HCT116 (cell line): Measurements from ENCODE around the gene AP1G1. TPM values are rescaled to one million over a fixed set of nuclear protein-coding genes. Genes with fewer than 3 reads are reported as not detected.

Source experiments
- ATAC-seq: fragments of 200-7000 bp; cut with Tn5 transposase; 2 replicates; pipeline ENCODE4 v1.9.1; 2020; ENCODE audit warnings: mild to moderate bottlenecking, moderate library complexity
- BruUV-seq: library from RNA; stranded (reverse); fragments of 400-500 nt; replicated peaks from 2 replicates; lab custom pipeline; 2021; lab: Mats Ljungman, UMichigan
- CTCF ChIA-PET: fragments of 300-600 bp; sonication (Branson Sonifier 250); formaldehyde crosslinking; loops from one replicate; lab custom pipeline; 2021; ENCODE audit warnings: antibody characterized with exemption; lab: Charles Lee
- POLR2A ChIA-PET: fragments of 300-600, 350-600 bp; sonication (Branson Sonifier 250); formaldehyde crosslinking; loops from one replicate; lab custom pipeline; 2021; ENCODE audit warnings: antibody characterized with exemption; lab: Charles Lee
- RAD21 ChIA-PET, 2 experiments: fragments of 300-600 bp; sonication (Branson Sonifier 250); formaldehyde crosslinking; loops; one replicate each; lab custom pipeline; 2023; ENCODE audit warnings: low total read pairs in 2 of 2; ENCODE audit not compliant: uncharacterized antibody in 2 of 2, unreplicated experiment in 2 of 2, low non-redundant PET in 1 of 2; lab: Charles Lee
- DNase-seq: peaks from one replicate; pipeline ENCODE4 v3.0.0-alpha.2; 2010; ENCODE audit warnings: low read depth, low spot score
- H2AFZ ChIP-seq: fragments of 200-600 bp; shearing (Covaris generic), sonication (generic); 2 replicates; pipeline ENCODE4 v1.6.1; 2017; ENCODE audit warnings: low read depth, mixed run types, mixed read lengths, antibody characterized with exemption, low read length; ENCODE audit not compliant: poor library complexity, severe bottlenecking
- H3K27ac ChIP-seq: 2 replicates; pipeline ENCODE4 v1.5.1; 2012; ENCODE audit warnings: low read depth, low read length
- H3K27me3 ChIP-seq: fragments of 200-600 bp; sonication (generic); 2 replicates; pipeline ENCODE4 v1.6.1; 2016; ENCODE audit warnings: mixed run types, low read length, mixed read lengths; ENCODE audit not compliant: insufficient read depth
- H3K36me3 ChIP-seq, 2 experiments: fragments of 200-500 bp in 1 of 2; fragments of 200-600 bp in 1 of 2; sonication (Bioruptor generic) in 1 of 2; sonication (generic) in 1 of 2; 2 replicates each; pipeline versions ENCODE4 v1.5.1 to v1.6.1; 2014 to 2016; ENCODE audit warnings: low read length in 2 of 2, inconsistent platforms in 1 of 2, mixed read lengths in 1 of 2, mixed run types in 1 of 2; ENCODE audit not compliant: insufficient read depth in 2 of 2, control insufficient read depth in 1 of 2
- H3K4me1 ChIP-seq, 2 experiments: fragments of 200-600 bp in 1 of 2; sonication (generic) in 1 of 2; 2 replicates each; pipeline versions ENCODE4 v1.5.1 to v1.6.1; 2012 to 2017; ENCODE audit warnings: low read length in 2 of 2, inconsistent platforms in 1 of 2, mild to moderate bottlenecking in 1 of 2, mixed read lengths in 1 of 2, mixed run types in 1 of 2, moderate library complexity in 1 of 2; ENCODE audit not compliant: insufficient read depth in 2 of 2, control insufficient read depth in 1 of 2
- H3K4me2 ChIP-seq: fragments of 200-600 bp; sonication (generic); 2 replicates; pipeline ENCODE4 v1.6.1; 2017; ENCODE audit warnings: mixed run types, low read length, mixed read lengths
- H3K4me3 ChIP-seq, 2 experiments: fragments of 200-600 bp in 1 of 2; sonication (generic) in 1 of 2; replicated peaks in 1 of 2; 2 replicates each; pipeline ENCODE4 v1.5.1; 2011 to 2016; ENCODE audit warnings: low read length in 2 of 2, control low read depth in 1 of 2, low read depth in 1 of 2, mild to moderate bottlenecking in 1 of 2, mixed read lengths in 1 of 2, mixed run types in 1 of 2
- H3K79me2 ChIP-seq: fragments of 200-600 bp; sonication (generic); 2 replicates; pipeline ENCODE4 v1.6.1; 2017; ENCODE audit warnings: mild to moderate bottlenecking, mixed run types, low read length, moderate library complexity, mixed read lengths; ENCODE audit not compliant: insufficient read depth
- H3K9ac ChIP-seq: fragments of 200-600 bp; sonication (generic); 2 replicates; pipeline ENCODE4 v1.6.1; 2016; ENCODE audit warnings: low read length, mixed read lengths
- H3K9me2 ChIP-seq: fragments of 200-600 bp; sonication (generic), shearing (Covaris generic); 2 replicates; pipeline ENCODE4 v1.6.1; 2017; ENCODE audit warnings: mixed run types, mild to moderate bottlenecking, moderate library complexity; ENCODE audit not compliant: insufficient read depth
- H3K9me3 ChIP-seq, 2 experiments: fragments of 200-500 bp in 1 of 2; fragments of 200-600 bp in 1 of 2; sonication (Bioruptor generic) in 1 of 2; sonication (generic) in 1 of 2; 2 replicates each; pipeline ENCODE4 v1.6.1; 2014 to 2017; ENCODE audit warnings: low read length in 2 of 2, mixed read lengths in 2 of 2, inconsistent platforms in 1 of 2, low read depth in 1 of 2, mild to moderate bottlenecking in 1 of 2, mixed run types in 1 of 2, moderate library complexity in 1 of 2; ENCODE audit not compliant: control insufficient read depth in 1 of 2, insufficient read depth in 1 of 2
- H4K20me1 ChIP-seq: fragments of 200-600 bp; sonication (generic), shearing (Covaris generic); 2 replicates; pipeline ENCODE4 v1.6.1; 2017; ENCODE audit warnings: mixed run types, mild to moderate bottlenecking, moderate library complexity; ENCODE audit not compliant: insufficient read depth
- CBX3 ChIP-seq: IDR thresholded peaks from 2 replicates; pipeline ENCODE4 v1.6.1; 2012; ENCODE audit warnings: low read depth
- CEBPB ChIP-seq: IDR thresholded peaks from 2 replicates; pipeline ENCODE4 v1.6.1; 2012; ENCODE audit warnings: low read depth
- CTCF ChIP-seq, 3 experiments: fragments of 200-600 bp in 1 of 3; sonication (generic) in 1 of 3; IDR thresholded peaks in 2 of 3; conservative IDR thresholded peaks in 1 of 3; 2 replicates each; pipeline ENCODE4 v1.5.1; 2012 to 2017; ENCODE audit warnings: low read depth in 2 of 3, low read length in 2 of 3, antibody characterized with exemption in 1 of 3, borderline replicate concordance in 1 of 3, control low read depth in 1 of 3, mild to moderate bottlenecking in 1 of 3, mixed read lengths in 1 of 3, mixed run types in 1 of 3, moderate library complexity in 1 of 3; ENCODE audit not compliant: insufficient read depth in 1 of 3
- EGR1 ChIP-seq: IDR thresholded peaks from 2 replicates; pipeline ENCODE4 v1.6.1; 2012; ENCODE audit warnings: low read depth
- EZH2 ChIP-seq: fragments of 200-600 bp; sonication (generic); IDR thresholded peaks from 2 replicates; pipeline ENCODE4 v1.6.1; 2017; ENCODE audit warnings: antibody characterized with exemption, mixed run types
- FOSL1 ChIP-seq: IDR thresholded peaks from 2 replicates; pipeline ENCODE4 v1.6.1; 2012; ENCODE audit warnings: low read depth
- JUND ChIP-seq: IDR thresholded peaks from 2 replicates; pipeline ENCODE4 v1.6.1; 2012
- MAX ChIP-seq: IDR thresholded peaks from 2 replicates; pipeline ENCODE4 v1.6.1; 2012
- POLR2AphosphoS5 ChIP-seq: IDR thresholded peaks from 2 replicates; pipeline ENCODE4 v1.6.1; 2011; ENCODE audit warnings: mild to moderate bottlenecking, low read depth, low read length, moderate library complexity
- RAD21 ChIP-seq: IDR thresholded peaks from 2 replicates; pipeline ENCODE4 v1.6.1; 2012; ENCODE audit warnings: low read depth, mild to moderate bottlenecking
- REST ChIP-seq: IDR thresholded peaks from 2 replicates; pipeline ENCODE4 v1.6.1; 2012; ENCODE audit warnings: low read depth
- SIN3A ChIP-seq: IDR thresholded peaks from 2 replicates; pipeline ENCODE4 v1.6.1; 2012; ENCODE audit warnings: low read depth
- SP1 ChIP-seq: IDR thresholded peaks from 2 replicates; pipeline ENCODE4 v1.6.1; 2012; ENCODE audit warnings: low read depth
- TCF7L2 ChIP-seq: IDR thresholded peaks from 2 replicates; pipeline ENCODE4 v1.7.0; 2011; ENCODE audit warnings: borderline replicate concordance, inconsistent platforms; ENCODE audit not compliant: insufficient read depth, insufficient read length; ENCODE audit errors: extremely low read depth
- YY1 ChIP-seq: IDR thresholded peaks from 2 replicates; pipeline ENCODE4 v1.6.1; 2011; ENCODE audit warnings: low read length, low read depth, moderate library complexity, mild to moderate bottlenecking; ENCODE audit not compliant: insufficient replicate concordance; ENCODE audit errors: extremely low read depth
- ZBTB33 ChIP-seq: IDR thresholded peaks from 2 replicates; pipeline ENCODE4 v1.6.1; 2011; ENCODE audit warnings: mild to moderate bottlenecking, low read length, moderate library complexity; ENCODE audit not compliant: insufficient replicate concordance; ENCODE audit errors: extremely low read depth
- ZFX ChIP-seq: fragments of 450-650 bp; IDR thresholded peaks from 2 replicates; pipeline ENCODE4 v1.6.1; 2017
- ZNF274 ChIP-seq: fragments of 200-500 bp; sonication (Bioruptor generic); IDR thresholded peaks from 2 replicates; pipeline ENCODE4 v1.6.1; 2014; ENCODE audit warnings: mild to moderate bottlenecking, low read depth, low read length, inconsistent platforms
- intact Hi-C: fragments of 100-400 bp; cut with micrococcal nuclease; formaldehyde crosslinking; loops from 2 replicates; pipeline ENCODE4 v1.10.0; 2022
- total RNA-seq: library from RNA; stranded (reverse); gene quantifications from one replicate; pipeline ENCODE4 v1.2.1, GENCODE V29; 2021; ENCODE audit not compliant: unreplicated experiment

The AP1G1 gene
- total RNA-seq, 1 experiment from 2014 or later = 70.2 TPM

GRCh38 chr16:71698491-71698890, 110.1 kb downstream of the AP1G1 start:
- H3K4me2 ChIP-seq = no peak overlapping the region
- BruUV-seq = no TSS peak
- no peak overlapping the region for H3K9ac ChIP-seq
- ChIA-PET RAD21 (no interaction called here), CTCF (no interaction called here), POLR2A (no interaction called here)
- H3K4me1 ChIP-seq = no peaks in the 10 kb centered on the region
- no peak for ATAC-seq
- no peaks in the 10 kb centered on the region for H4K20me1 ChIP-seq
- H3K4me3 ChIP-seq = no peak overlapping the region
- DNase-seq = no peak
- no peaks in the 10 kb centered on the region for H3K9me2 ChIP-seq
- no peak overlapping the region for H3K27ac ChIP-seq
- H3K36me3 ChIP-seq = no peaks in the 10 kb centered on the region
- H3K79me2 ChIP-seq = no peaks in the 10 kb centered on the region
- H3K9me3 ChIP-seq = no peaks in the 10 kb centered on the region
- TF ChIP-seq RAD21 = no peak
- TF ChIP-seq CBX3 = no peak
- no peak for TF ChIP-seq EGR1
- no peak for TF ChIP-seq SP1
- TF ChIP-seq SIN3A = no peak
- no peak for TF ChIP-seq FOSL1
- TF ChIP-seq YY1 = no peak
- TF ChIP-seq ZBTB33 = no peak
- TF ChIP-seq ZNF274 = no peak
- TF ChIP-seq JUND = no peak
- no peak for TF ChIP-seq TCF7L2
- TF ChIP-seq POLR2AphosphoS5 = no peak
- no peak for TF ChIP-seq EZH2
- no peak for TF ChIP-seq ZFX
- no peak for TF ChIP-seq MAX
- no peak for TF ChIP-seq CEBPB
- no peak for TF ChIP-seq CTCF (IDR thresholded peaks at IDR 0.05 in 2 of 3, conservative IDR thresholded peaks at IDR 0.05 in 1 of 3; ENCODE audit: borderline replicate concordance in 1 of 3, insufficient read depth in 1 of 3, low read depth in 2 of 3, low read length in 2 of 3)
- no peak for TF ChIP-seq REST
- TF ChIP-seq, all 23 proteins: peak for 0
- intact Hi-C loops = no loop called here
- Histone ChIP-seq H2AFZ (no peak overlapping the region), H3K27me3 (no peaks in the 10 kb centered on the region)
